ENCODE data around the gene CTBP2.

Gene CTBP2

DNA sequence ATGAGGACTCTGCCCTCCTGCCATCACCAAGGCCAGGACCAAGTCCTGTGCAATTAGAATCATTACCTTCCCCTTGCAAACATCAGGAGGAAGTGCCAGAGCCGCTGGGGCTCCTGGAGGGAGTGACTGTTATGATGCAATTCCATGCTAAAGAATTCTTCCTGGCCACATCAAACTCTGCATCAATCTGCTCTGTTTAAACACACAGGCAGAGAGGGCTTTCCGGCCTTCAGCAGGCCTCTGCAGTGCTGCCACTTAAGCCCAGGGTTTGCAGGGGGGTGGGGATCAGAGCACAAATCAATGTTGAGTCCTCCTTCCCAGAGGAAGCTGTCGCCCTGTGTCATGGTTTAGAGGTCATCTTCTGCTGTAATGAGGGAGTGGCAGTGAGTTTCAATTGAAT is 58.1 kb downstream of the CTBP2 start:
- no peak for DNase-seq

DNA sequence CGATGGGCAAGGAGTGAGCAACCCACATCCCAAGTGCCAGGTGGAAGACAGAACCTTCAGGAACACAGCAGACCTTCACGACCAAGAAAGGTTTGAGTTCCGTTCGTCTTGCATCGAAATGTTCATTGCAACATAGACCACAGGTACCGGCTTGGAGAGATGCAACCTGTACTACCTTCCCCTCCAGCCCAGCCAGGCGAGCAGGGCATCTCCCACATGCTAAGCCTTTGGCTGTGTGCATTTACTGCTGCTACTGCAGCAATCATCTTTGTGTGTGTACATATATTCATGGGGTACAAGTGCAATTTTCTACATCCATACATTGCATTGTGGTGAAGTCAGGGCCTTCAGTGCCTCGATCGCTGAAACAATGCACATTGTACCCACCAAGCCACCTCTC is 58.8 kb downstream of the CTBP2 start:
- no peak for DNase-seq

DNA sequence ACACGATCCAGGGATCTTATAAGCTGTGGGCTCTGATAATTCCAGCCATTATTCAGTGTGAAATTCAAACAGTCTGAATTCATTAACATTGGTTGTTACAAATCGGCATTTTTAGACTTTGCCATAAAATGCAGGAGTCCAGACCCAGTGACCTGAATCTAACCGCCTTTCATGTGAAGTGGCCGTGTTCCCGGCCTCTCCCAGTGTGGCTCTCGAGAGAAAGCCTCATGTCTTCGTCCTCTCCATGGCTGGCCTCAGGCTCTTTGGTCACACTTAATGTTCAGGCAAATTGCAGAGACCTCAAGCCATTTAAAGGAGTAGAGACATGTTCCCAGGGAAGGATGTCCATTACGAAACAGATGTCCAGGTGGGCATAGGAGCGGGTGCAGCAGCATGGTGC is 59.3 kb downstream of the CTBP2 start:
- no peak for DNase-seq

GRCh38 chr10:125097409-125098070 is 62.8 kb downstream of the CTBP2 start:
- no peak for DNase-seq

DNA sequence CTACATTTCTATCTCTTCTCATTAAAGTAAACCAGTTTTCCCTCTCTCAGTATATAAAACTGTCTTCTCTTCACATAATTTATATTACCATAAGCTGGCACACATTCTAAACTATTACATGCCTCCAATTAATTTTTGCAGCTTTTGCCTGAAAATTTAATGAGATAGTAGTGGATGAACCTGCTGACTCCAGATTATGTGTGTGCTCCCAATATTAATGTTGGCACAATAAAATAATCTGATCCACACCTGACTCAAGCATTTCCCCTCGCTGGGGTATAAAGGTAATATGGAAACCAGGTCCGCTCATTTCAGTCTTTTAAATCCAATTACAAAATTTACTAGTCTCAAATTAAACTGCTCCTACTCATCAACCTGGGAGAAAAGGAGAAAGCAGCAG is 63.4 kb downstream of the CTBP2 start:
- DNase-seq, result no peak

- DNase-seq, result no peak
These were observed 64.0 kb downstream of the CTBP2 start for GRCh38 chr10:125096371-125096770.

GRCh38 chr10:125095776-125096175 is 64.6 kb downstream of the CTBP2 start:
- no peak for DNase-seq

DNA sequence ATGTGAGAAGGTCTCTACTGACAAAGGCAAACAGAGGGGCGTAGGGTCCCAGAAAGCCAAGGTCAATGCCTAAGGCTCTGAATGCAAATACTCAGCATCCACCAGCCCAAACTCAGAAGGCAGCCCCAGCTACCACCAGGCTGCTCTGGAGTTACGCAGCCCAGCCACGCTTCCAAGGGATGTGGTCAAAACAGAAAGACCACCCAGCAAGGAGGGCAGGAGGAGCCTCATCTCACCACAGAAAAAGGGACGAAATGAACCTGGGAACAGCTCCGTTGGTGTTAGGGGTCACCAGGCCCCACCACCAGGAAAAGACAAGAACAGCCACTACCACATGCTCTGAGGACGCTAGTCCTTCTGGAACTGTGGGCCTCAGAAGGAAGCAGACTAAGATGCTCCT is 65.1 kb downstream of the CTBP2 start:
- DNase-seq, result no peak

GRCh38 chr10:125094806-125095205 is 65.6 kb downstream of the CTBP2 start:
- DNase-seq, result no peak

DNA sequence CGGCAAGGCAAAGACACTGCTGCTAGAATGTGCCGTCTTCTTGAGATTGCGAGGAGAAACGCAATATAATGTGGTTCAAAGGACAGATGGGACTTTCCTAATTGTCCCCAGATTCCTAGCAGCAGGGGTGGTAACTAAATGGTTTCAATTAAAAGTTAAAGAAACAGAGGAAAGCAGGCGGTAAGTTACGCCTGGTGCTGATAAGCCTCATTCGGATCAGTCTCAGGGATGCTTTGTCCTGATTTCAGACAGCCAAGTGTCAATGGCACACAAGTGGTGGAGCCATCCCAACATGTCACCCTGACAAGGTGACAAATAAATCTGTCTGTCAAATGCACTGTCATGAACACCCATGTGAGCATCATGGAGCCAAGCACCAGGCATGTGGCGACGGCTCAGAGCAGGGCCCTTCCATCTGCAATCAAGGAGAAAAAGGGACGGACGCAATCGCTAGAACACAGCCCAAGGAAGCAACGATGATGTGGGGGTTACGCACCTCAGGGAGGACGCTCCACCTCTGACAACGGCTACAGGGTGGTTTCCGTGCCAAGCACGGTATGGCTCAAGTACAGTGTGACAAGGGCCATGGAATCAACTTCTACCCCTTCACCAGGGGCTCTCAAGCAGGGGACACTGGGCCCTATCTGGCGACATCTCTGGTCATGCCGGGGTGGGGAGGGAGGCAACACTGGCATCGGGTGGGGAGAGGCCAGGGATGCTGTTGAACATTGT is 66.2 kb downstream of the CTBP2 start:
- no peak for DNase-seq

DNA sequence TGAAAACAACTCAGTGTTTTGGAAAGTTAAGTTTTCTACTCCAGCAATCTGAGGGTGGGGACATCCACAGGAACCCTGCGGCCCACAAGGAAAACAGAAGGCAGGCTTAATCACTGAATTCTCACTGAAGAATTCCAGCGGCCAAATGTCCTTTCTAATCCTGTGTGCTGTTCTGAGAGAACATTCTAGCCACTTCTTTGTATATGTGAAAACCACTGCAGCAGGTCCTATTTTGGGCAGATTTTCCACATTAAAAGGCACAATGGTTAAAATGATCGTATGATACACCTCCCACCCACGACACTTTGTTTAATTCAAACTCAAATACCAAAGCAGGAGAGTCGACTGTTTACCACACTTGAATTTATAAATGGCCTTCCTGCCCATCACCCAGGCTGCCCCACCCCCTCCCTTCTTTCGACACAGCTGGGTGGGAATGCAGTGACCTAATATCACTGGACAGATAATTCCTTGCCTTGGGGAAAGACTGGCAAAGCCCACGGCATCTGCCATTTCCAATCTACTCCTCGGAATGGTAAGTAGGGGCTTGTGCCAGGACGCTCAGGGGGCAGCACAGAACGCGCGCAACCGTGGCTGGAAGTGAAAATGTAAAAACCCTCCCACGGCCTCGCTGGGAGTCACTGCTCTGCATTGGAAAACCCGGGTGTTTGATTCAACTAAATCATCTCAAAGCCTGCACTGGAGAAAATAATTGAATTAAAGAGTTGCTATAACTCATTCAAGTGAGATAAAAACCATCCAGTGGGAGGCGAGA is 67.0 kb downstream of the CTBP2 start:
- no peak for DNase-seq

GRCh38 chr10:125092564-125093031 is 67.8 kb downstream of the CTBP2 start:
- no peak for DNase-seq

- DNase-seq, result no peak
These were observed 68.5 kb downstream of the CTBP2 start for GRCh38 chr10:125091891-125092290.

DNA sequence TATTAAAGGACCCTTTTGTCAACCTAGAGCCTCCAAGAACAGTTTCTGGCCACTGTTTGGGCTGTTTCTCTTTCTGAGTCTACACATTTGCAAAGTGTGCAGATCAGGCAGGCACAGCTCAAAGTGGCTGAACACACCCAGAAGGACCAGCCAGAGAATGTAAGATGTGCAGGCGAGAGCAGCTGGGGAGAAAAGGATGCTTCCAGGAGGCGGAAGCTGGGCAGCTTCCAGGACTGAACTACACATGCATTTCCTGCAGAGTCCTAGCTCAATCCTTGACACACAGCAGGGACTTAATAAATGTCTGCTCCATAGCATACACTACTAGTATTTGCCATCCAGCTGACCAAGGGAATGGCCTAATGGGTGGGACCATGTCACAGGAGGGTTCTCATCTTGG is 70.9 kb downstream of the CTBP2 start:
- DNase-seq, result no peak

DNA sequence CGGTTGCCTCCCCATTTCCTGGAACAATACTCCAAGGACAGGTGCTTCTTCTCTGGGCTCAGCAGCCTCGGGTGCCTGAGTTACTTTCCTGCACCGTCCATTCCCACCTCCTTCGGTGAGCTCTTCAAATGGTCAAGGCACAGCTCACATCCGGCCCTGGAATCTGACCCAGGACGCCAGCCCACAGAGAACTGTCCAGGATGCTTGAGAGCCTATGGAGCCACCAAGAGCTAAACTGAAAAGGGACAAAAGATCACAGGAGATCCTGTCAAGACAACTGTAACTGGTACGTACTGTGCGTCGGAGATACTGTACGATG is 72.5 kb downstream of the CTBP2 start:
- DNase-seq, result no peak

DNA sequence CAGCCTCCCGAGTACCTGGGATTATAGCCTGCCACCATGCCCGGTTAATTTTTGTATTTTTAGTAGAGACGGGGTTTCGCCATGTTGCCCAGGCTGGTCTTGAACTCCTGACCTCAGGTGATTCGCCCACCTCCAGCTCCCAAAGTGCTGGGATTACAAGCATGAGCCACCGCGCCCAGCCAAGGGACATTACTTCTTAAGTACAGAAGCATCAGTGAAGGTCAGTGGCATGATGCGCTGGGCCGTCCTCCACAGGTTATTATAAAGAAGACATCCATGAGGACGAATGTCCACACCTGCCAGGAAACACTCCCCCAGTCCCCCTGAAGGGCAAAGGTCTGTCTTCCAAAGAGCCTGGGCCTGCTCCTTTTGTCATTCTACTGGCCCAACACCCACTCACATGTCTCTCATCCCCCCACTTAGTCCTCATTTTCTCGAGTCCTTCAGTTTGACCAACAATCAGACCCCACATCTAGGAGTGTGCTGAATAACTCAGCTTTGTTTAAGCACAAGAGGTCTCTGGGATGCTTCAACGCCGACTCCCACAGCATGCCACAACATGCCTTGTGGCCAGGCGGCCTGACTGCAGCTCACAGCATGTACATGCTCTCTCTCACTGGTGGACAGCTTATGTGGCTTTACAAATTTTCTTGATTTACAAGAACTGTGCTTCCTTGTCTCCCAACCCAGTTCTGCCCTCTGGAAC is 73.0 kb downstream of the CTBP2 start:
- DNase-seq, result no peak

- no peak for DNase-seq
These were observed 73.7 kb downstream of the CTBP2 start for GRCh38 chr10:125086691-125087090.

GRCh38 chr10:125085258-125086054 is 74.9 kb downstream of the CTBP2 start:
- DNase-seq, result no peak

DNA sequence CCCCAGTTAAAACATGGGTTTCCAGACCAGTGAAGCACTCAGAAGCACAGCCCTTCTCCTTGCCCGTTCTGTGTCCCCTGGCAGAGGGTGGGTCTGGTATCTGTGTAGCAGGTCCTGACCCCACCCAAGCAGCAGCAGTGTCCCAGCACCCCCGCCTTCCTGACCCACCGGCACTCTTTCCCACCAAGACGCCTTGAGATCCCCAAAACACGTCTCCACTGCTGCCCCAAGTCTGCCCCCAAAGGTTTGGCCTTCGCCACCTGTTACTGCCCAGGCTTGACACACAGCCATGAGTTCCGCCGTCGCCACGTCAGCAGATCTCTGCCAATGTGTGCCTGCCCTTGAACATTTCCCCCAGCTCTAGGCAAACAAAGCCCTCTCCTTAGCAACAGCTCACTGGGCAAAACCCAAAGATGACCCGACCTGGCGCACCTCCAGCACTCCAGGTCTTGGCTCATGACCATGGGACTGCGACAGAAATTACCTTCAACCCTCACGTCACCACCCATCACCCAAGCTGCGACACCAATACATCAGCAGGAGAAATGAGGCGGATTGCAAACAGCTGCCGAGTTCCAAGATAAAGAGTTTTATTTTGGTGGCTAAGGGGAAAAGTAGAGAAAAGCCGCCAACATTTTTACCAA is 75.6 kb downstream of the CTBP2 start:
- DNase-seq, result no peak

DNA sequence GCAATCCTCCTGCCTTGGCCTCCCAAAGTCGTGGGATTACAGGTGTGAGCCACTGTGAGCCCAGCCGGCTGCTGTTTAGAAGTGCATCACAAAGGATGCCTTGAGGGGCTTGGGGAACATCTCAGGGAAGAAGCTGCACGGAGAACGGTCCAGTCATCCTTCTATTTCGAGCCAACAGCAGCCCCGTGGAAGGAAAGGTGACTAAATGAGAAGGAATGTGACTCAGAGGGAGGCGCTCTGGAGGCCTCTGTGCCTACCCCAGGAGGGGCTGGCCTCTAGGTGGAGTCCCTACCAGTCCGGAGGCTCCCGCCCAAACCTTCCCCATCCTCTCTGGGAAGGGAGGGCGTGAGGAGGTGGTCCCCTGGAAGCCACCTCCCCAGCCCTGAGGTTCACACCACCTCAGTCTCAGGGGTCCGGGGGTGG is 76.2 kb downstream of the CTBP2 start:
- no peak for DNase-seq

DNA sequence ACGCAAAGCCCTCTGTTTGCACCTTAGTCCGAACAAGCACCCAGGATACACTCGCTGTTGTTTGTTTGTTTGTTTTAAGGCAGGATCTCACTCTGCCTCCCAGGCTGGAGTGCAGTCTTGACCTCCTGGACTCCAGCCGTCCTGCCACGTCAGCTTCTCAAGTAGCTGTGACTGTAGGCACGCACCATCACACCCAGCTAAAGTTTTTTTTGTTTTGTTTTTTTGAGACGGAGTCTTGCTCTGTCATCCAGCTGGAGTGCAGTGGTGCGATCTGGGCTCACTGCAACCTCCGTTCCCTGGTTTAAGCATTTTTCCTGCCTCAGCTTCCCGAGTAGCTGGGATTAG is 76.8 kb downstream of the CTBP2 start:
- DNase-seq, result no peak

All from stimulated activated CD4-positive, alpha-beta T cell treated with anti-CD3 and anti-CD28 coated beads, Interleukin-2, amount 100 ng/mL, for 48 hours (primary cell).